ENCODE measurements around the gene ARHGAP19.

DNA sequence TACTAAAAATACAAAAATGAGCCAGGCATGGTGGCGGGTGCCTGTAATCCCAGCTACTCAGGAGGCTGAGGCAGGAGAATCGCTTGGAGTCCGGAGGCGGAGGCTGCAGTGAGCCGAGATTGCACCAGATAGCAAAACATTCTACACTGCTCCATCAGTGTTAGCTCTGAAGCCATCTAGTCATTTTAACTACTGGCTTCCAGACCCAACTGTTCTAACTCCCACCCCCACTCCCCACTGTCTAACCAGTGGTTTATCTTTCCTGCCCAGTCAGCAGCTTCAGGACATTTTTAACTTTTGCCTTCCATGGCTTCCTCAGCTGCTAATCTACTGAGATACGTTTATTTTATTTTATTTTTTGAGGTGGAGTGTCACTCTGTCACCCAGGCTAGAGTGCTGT is 20.5 kb upstream of the ARHGAP19 start:
- TF ChIP-seq EP300 (IDR thresholded peaks at IDR 0.05) (no peak), POLR2A (IDR thresholded peaks at IDR 0.05) (no peak)
- TF ChIP-seq, protein P1, sequence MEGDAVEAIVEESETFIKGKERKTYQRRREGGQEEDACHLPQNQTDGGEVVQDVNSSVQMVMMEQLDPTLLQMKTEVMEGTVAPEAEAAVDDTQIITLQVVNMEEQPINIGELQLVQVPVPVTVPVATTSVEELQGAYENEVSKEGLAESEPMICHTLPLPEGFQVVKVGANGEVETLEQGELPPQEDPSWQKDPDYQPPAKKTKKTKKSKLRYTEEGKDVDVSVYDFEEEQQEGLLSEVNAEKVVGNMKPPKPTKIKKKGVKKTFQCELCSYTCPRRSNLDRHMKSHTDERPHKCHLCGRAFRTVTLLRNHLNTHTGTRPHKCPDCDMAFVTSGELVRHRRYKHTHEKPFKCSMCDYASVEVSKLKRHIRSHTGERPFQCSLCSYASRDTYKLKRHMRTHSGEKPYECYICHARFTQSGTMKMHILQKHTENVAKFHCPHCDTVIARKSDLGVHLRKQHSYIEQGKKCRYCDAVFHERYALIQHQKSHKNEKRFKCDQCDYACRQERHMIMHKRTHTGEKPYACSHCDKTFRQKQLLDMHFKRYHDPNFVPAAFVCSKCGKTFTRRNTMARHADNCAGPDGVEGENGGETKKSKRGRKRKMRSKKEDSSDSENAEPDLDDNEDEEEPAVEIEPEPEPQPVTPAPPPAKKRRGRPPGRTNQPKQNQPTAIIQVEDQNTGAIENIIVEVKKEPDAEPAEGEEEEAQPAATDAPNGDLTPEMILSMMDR (IDR thresholded peaks at IDR 0.05) = no peak

Measured in tibial nerve (tissue), 4 donors.